Ecto neural progenitor cell (in vitro differentiated cells): ENCODE measurements around the gene ZXDC.

Source experiments
- DNase-seq: peaks from one replicate; pipeline ENCODE4 v3.0.0-alpha.2; 2018; ENCODE audit warnings: low spot score

Gene ZXDC

DNA sequence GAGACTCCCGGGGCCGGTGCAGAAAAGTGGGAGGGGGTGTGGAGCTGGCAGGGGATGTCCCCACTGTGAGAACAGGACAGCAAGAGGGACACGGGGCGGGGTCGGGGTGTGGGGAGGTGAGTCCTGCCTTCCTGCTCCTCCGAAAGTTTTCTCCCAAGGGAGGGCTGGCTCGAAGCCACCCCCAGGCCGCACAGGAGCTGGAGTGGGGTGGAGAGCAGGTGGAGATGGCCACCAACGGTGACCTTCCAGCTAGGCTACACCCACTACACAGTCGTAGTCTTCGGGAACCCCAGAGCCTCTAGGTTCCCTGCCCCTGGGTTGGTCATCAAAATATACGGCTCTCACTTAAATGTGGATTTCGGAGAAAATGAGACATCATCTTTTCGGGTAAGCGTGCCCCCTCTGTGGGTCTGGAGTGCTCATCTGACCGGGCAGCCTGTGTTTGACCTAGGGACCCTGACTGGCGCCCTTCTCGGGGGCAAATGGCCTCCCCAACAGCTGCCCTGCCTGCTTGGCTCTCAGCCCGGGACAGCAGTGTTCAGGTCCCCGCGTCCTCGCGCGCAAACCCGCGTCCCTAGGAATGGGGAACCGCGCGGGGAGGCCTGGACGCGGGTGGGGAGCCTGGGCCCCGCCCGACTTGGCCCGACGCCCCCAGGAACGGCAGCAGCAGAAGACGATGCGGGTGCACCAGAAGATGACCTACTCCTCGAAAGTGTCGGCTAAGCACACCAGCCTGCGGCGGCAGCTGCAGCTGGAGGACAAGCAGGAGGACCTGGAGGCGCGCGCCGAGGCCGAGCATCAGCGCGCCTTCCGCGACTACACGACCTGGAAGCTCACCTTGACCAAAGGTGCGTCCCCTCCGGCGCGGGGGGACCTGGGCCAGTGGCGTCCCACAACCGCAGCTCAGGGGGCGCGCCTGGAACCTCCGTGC, 59.8 kb downstream of the ZXDC start:
- no peak for DNase-seq

DNA sequence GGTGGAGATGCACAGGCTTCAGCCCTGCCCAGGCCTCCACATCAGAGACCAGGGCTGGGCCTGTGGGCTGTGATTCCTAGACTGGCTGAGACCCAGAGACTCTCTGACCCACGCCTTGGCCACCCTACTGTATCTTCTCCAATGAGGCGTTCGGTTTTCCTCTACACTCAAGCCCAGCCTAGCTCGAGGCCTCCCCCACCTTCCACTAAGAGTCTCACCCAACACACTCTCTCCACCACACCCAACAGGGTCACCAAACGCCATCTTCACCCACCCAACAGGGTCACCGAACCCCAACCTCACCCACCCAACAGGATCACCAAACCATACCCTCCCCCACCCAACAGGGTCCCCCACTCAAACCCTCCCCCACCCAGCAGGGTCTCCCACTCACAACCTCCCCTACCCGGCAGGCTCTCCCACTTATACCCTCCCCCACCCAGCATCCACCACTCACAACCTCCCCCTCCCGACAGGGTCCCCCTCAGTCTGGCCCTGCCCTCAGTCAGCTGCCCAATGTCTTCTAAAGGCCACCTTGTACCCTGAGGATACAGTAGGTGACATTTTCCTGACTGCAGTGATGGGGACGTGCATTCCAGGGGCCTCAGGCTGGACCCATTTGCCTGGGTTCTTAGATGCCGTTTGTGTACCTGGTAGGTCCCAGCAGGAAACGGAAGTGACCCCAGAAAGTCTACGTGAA, 60.6 kb downstream of the ZXDC start:
- peak; percentile 29 for DNase-seq

DNA sequence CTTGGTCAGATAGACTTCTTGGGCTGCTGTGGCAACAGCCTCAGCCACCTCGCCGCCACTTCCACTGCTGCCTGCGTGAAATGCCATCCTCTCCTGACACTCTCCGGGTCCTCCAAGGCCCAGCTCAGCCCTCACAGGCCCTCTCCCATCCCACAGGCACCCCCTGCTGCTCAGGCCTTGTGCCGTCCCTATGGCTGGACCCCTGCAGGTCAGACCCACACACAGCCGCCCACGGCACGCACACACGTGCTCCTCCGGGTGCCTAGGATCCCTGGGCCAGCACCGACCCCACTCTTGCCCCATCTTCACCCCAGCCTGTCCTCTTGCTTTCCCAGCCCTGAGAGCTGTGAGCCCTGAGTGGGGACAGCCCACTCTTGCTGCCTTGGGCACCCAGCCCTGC, 61.3 kb downstream of the ZXDC start:
- peak; percentile 41 for DNase-seq

DNA sequence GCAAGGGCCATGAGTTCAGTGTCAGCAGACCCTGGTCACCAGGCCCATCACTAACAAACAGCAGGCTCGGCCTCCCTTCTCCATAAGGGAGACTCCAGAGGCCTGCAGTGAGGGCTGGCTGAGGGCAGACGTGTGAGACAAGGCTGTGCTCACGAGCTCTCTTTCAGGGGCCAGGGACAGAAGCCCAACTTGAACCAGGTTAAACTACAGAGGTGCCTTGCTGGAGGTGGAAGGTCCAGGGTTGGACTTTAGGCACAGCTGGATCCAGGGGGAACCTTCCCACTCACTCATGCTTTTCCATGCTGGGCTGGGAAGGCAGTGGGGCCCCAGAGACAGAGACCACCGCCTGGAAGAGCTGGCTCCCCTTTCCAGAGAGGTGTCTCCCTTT, 62.0 kb downstream of the ZXDC start:
- DNase-seq = peak; percentile 29

DNA sequence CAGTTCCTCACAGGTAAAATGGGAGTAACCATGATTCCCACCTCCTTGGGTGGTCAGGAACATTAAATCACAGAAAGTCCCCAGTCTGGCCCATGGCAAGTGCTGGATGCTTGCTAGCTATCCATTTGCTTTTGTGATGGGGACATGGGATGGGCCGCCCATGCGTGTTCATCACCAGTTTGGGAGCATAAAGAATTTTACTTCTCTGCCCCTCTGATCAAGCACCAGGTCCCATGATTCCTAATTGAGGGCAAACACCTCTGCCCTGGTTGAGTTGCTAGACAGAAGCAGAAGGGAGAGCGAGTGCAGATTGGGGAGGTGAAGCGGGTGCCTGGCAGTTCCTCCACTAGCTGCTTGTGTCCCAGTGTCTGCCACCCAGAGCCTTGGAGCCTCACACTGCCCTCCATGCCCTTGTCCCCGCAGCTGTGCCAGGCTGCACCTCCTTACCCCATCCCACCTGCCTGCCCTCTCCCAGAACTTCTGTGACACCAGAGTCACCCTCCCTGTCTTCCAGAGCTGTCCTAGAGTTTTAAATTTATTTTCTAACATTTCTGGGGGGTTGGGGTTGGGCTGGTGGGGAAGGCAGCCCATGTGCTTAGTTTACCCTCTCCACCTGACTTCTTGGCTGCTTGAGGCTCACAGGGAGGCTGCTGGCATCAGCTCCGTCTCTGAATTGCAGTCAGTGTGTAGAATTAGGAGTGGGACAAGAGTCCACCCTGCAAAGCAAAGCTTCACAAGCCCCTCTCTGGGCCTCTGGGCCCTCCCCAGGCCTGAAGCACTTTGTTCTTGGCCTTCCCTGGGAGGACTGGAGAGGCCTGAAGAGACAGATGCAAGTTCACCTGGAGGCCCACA, 62.6 kb downstream of the ZXDC start:
- DNase-seq = peak; percentile 28

DNA sequence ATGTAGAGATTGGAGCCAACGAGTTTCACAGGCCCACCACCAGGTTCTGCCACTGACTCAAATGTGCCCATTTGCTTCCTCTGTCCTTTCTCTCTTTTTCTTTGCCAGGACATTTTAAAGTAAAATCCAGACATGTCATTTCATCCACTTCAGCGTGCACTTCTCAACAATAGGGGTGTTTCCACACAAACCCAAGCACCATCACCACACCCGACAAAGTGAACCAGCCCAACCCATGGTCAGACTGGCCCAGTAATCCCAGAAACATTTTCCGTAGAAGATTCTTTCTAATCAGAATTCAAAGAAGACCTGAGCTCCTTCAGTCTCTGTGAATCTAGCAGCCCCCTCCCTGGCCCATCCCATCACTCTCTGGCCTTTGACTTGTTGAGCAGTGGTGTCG, 67.6 kb downstream of the ZXDC start:
- no peak for DNase-seq

DNA sequence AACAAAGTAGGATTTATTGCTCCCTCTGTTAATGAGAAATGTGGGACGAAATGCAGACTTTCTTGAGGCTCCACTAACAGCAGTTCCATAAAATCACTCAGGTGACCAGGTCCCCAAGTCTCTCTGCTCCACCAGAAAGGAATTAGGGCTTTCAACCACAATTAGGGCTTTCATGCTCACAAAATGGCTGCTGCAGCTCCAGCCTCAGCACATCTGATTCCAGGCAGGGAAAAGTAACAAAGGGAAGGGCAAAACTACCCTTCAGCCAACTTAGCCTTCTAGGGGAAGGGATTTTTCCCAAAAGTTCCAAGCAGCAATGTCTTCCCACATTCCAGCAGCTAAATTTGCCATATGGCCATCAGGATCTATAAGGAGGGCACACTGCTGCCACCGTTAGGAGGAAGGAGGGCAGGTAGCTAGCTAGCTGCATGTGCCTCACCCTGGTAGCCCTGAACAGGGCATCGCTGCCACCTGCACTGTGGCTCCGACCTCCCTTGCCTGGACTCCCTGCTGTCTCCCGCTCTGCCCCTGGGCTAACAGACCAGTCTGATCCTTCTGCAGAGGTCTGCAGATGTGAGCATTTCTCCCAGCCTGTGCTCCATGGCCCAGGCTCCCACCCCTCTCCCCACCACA, 68.2 kb downstream of the ZXDC start:
- no peak for DNase-seq

DNA sequence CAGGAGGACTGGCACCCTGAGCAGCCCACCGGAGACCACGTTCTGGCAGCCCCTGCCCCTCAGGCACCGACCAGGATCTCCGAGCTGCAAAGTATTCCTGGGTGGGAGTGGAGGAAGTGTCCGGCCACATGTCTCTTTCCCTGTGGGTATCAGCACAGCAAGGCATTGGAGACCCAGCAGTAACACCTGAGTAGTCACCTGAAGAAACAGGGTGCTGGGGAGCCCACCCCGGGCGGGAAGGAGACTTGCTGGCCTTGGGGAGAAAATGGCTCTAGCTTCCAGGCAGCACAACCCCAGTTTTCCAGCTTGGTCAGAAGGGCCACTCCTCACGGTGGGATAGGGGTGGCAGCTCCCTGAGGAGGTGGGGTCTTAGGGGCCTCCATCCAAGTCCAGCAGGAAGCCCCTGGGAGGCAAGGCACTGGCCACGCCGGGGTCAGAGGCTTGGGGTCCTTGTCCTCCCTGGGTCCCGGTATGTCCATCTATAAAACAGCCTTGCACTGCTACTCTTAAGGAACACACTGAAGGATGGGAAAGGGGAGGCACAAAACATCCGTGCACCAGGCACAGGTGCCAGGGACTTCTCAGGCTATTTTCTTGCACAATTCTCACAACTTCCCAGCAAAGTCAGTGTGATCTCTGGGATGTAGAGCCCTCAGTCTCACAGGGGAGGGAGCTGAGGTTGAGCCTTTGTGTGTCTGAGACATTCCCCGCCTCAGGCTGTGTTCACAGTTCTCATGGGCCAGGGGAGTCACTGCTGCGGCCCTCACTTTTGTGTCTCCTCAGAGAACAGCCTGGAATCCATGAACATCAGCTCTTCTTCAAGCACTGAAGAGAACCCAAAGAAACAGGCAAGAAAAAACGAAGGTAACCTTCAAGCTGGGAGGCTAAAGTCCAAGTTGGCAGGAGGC, 69.0 kb downstream of the ZXDC start:
- peak; percentile 38 for DNase-seq

DNA sequence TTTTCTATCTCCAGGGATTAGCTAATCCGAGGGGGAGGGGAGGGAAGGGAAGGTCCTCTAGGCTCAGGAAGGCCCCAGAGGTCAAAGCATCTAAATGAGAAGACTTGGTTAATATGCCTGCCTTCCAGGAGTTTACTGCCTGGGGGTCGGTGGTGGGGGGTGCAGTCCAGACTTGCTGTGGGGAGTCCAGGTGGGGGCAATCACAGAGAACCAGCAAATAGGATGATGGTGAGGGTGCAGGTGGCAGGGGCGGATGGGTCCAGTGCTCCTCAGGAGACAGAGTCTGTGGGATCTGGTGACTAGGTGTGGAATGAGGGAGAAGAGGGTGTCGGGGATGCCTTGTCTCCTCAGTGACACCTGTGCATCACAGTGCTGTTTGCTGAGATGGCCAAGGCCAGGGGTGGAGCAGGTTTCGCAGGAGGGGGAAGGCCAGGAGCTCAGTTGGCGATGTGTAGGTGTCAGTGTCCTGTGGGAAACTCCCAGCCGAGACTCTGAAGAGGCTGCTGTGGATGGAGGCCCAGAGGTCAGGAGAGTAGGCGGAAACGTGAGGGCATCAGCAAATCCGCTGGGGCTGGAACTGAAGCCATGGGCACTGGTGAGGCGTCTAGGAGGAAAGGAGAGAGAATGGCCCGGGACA, 72.9 kb downstream of the ZXDC start:
- no peak for DNase-seq

DNA sequence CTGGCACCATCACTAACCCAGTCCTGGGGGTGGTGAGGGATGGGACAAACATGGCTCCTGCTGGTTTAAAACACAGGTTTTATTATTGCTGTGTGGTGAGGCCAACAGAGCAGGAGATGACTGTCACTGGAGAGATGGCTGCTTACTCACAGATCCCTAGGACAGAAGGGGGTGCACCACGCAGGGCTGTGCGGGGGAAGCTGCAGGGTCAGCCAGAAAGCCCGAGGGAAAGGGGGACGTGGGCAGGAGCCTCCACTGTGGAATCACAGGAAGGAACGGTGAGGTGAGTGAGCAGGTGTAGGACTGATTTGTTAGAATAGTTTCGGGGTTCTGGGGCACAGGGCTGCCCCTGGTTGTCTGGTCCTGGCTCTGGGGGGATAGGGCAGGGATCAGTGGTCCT, 73.5 kb downstream of the ZXDC start:
- DNase-seq = no peak

DNA sequence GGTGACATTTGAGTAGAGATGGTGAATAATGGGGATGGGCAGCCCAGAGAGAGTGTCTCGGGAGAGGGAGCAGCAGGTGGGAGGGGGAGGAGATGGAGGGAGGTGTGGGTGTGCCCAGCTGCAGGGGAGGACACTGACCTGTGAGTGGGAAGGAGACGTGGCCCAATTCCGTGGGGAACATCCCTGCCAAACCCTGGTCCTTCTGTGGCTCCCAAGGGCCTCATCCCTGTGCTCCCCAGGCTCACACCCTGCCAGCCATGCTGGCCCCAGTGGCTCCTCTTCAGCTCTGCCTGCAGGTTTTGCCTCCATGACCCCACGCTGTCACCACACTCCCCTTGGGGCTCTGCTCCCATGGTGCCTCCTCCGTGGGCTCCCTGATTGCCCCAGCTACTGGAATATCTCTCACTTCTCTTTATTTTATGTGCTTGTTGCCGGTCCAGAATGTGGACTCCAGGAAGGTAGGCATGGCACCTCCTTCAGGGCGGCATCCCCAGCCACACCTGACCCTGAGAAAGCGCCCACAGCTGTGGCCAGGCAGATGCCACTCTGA, 74.0 kb downstream of the ZXDC start:
- no peak for DNase-seq

DNA sequence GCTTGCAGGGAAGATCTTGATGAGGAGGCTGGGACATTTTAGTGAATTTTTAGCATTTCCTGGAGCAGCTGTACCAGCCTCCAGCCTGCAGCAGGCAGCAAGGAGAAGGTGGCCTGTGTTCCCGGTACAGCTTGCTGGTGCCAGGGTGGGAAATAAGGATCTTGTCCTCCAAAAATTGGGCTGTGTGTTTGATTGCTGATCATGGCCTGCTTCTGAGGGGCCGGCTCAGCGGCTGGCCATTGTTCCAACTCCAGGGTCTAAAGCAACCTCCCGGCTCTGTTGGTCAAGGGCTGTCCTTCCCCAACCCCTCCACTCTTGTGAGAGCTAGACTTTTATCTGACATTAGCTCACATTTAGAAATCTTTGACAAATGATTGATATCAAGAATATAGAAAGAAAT, 75.9 kb downstream of the ZXDC start:
- DNase-seq = no peak

DNA sequence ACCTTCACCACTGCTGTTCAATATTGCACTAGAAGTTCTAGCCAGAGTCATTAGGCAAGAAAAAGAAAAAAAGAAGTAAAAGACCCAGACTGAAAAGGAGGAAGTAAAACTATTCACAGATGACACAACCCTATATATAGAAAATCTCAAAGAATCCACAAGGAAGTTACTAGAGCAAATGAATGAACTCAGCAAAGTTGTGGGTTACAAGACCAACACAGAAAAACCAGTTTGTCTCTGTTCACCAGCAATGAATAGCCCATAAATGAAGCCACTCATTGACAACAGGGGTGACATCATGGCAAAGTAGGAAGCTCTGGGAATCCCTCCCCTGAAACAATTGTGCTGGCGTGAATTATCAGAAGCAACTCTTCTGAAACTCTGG, 76.3 kb downstream of the ZXDC start:
- no peak for DNase-seq

DNA sequence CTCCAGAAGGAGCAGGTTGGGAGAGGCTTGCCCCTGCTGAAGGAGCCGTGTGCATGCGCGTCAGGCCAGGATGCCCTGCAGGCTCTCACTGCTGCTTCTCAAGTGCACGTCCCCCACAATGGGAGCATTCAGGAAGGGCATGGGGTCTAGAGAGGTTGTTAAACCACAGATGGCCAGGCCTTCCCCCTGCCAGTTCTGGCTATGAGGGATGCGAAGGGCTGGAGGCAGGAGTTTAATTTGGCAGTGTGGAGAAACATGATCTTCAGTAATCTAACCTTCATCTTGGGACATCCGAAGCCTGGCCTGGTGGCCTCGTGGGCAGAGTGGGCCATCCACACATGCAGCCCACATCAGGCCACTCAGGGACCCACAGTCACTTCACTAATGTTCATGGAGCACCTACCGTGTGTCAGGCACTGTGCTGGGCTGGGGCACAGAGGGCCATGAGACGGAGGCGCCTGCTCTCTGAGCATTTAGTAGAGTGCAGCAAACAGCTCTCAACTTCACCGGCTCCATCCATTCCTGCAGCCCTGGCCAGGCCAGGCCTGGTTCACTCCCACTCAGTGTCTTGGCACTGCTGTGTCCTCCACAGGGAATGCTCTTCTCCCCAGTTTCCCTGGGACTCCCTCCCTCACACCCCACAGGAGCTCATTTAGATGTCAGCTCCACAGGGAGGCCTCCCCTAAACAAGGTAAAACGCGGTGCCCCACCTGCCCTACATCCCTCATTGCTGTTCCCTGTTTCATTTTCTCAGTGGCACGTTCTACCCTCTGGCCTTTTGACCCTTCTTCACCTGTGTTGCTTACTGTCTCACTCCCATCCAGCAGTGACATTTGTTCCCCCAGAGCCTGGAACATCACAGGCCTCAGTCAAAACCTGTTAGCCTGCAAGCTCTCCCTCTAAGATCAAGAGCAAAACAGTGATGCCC, 77.0 kb downstream of the ZXDC start:
- DNase-seq = no peak

DNA sequence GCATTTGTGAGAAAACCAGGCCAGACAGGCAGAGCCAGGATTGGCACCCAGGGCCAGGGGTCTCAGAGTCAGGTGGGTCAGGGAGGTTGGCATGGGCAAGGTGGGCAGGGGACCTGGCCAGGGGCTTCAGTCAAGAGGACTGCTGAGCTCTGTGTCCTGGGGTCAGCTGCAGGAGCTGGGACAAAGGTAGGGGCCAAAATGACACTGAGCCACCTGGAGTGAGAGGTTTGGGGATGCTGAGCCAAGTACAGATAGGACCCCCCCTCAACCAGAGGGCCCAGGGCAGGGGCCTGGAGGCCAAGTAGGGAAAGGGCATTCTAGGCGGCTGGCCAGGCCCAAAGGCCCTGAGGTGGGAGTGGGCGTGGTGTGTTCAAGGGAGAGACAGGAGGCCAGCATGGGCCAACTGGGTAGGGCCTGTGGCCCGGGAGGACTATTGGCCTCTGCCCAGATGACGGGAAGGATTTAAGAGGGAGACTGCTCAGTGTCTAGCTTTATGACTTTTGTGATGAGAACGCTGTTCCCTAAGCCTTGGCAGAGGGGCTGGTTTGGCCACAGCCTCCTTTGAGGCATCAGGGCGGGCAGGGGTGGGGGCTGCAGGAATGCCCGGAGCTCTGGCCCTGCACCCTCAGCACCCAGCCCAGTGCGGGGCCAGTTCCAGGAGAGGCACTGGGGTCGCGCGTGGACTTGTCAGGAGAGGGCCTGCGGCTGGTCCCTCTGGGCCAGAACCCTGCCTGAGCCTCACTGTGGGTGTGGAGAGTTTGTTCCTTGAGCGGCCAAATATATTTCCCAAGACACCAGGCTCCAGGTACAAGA, 77.9 kb downstream of the ZXDC start:
- DNase-seq = no peak

DNA sequence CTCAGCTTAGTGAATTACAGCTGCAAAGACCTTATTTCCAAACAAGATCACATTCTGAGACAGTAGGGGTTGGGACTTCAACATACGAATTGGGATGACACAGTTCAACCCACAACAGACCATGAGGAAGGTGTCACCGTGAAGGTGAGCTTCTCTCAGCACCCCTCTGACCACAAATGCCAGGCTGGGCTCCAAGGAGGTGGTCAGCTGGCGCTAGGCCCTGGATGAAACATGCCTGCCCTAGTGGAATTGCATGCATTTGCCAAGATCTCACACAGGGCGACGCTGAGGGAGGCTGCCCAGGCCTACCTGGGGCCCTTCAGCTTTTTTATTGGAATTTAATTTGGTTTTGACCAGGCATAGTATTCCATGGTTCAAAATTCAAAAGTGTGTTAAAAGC, 79.2 kb downstream of the ZXDC start:
- no peak for DNase-seq

DNA sequence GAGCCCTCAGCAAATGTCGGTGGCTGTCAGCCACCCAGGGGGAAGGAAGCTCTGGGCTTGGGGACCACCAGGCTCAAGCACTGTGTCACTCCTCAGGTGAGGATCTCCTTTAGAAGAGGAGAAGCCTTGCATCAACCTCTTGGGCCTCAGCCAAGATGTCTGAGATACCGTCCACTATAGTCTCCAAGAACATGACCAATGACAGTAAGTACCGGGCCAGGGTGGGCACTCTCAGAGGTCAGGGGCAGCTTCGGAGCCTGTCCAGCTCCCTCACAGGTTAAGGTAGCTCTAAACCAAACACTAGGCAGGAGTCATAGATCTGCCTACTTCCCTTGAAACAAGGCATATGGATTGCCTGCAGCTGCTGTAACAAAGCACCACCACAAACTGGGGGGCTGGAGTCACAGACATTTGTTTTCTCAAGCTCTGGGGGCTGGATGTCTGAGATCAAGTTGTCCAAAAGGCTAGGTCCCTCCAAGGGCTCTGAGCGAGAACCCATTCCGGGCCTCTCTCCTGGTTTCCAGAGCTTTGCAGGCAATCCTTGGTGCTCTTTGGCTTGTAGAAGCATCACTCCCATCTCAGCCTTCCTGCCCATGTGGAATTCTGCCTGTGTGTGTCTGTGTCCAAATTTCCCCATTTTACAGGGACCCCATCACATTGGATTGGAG, 79.7 kb downstream of the ZXDC start:
- no peak for DNase-seq

DNA sequence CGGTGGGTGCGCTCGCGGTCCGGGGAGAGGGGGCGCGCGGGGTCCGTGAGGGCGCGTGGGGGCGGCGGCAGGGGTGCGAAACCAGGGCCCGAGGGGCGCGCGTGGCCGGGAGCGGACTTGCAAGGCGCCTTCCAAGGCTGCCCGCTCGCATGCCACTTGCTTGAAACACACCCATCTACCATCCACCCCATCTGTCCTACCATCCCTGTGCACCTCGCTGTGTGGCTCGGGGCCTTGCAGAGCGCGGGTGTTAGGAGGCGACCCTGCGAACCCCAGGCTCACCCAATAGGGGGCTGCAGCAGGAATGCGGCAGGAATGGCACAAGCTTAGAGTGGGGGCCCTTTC, 80.7 kb downstream of the ZXDC start:
- DNase-seq = no peak
